HepG2 (cell line): ENCODE results near the gene SCN2A.

Experiments
- AKAP8 ChIP-seq: sonication (generic); formaldehyde crosslinking; IDR thresholded peaks from 2 replicates; pipeline ENCODE4 v1.5.1; 2020; ENCODE audit warnings: mild to moderate bottlenecking, missing genetic modification reagents
- BRF2 ChIP-seq: sonication (generic); formaldehyde crosslinking; IDR thresholded peaks from 2 replicates; pipeline ENCODE4 v1.8.1; 2022; ENCODE audit warnings: mild to moderate bottlenecking, missing genetic modification reagents
- CBX2 ChIP-seq, 2 experiments: fragments of 200-600 bp in 1 of 2; sonication (generic); formaldehyde crosslinking in 1 of 2; IDR thresholded peaks; 2 replicates each; pipeline versions ENCODE4 v1.7.0 to v1.8.1; 2018 to 2022; ENCODE audit warnings: low read depth in 2 of 2, low read length in 1 of 2, mild to moderate bottlenecking in 1 of 2, missing genetic modification reagents in 1 of 2
- CHCHD3 ChIP-seq: sonication (generic); formaldehyde crosslinking; IDR thresholded peaks from 2 replicates; pipeline ENCODE4 v1.8.0; 2022; ENCODE audit warnings: mild to moderate bottlenecking, missing genetic modification reagents, moderate library complexity
- CHD2 ChIP-seq: IDR thresholded peaks from 2 replicates; pipeline ENCODE4 v1.6.1; 2011; ENCODE audit warnings: low read depth, low read length, improper control_type of control experiment
- CTCF ChIP-seq: sonication (generic); formaldehyde crosslinking; IDR thresholded peaks from 2 replicates; pipeline ENCODE4 v1.5.0; 2020; ENCODE audit warnings: mild to moderate bottlenecking, missing genetic modification reagents, moderate library complexity
- FOXK1 ChIP-seq: sonication (generic); formaldehyde crosslinking; IDR thresholded peaks from 2 replicates; pipeline ENCODE4 v1.4.0; 2020; ENCODE audit warnings: low read depth, missing genetic modification reagents, borderline replicate concordance
- LBX2 ChIP-seq: sonication (generic); formaldehyde crosslinking; IDR thresholded peaks from 2 replicates; pipeline ENCODE4 v1.5.0; 2020; ENCODE audit warnings: missing genetic modification reagents, mild to moderate bottlenecking, borderline replicate concordance
- MED1 ChIP-seq: sonication (generic); formaldehyde crosslinking; IDR thresholded peaks from 2 replicates; pipeline ENCODE4 v1.4.0; 2020; ENCODE audit warnings: missing genetic modification reagents
- RFX5 ChIP-seq: IDR thresholded peaks from 2 replicates; pipeline ENCODE4 v1.6.1; 2011; ENCODE audit warnings: low read depth, low read length, improper control_type of control experiment

GRCh38 chr2:165349181-165349580 lies 110.0 kb downstream of the SCN2A start:
- no peak for TF ChIP-seq MED1 (CRISPR knock-in tag)
- no peak for TF ChIP-seq CTCF (CRISPR knock-in tag)
- TF ChIP-seq BRF2, result no peak
- no peak for TF ChIP-seq RFX5
- no peak for TF ChIP-seq LBX2
- no peak for TF ChIP-seq CBX2 (IDR thresholded peaks at IDR 0.05; ENCODE audit: low read depth, low read length)
- no peak for TF ChIP-seq CBX2 (CRISPR knock-in tag; IDR thresholded peaks at IDR 0.05; ENCODE audit: low read depth)
- TF ChIP-seq CHCHD3 (CRISPR knock-in tag), result no peak
- TF ChIP-seq CHD2, result no peak
- TF ChIP-seq FOXK1 (CRISPR knock-in tag), result no peak
- TF ChIP-seq AKAP8, result no peak
